B cell (primary cell): ENCODE measurements around the gene EYS. TPM values are rescaled to one million over a fixed set of nuclear protein-coding genes. Genes with fewer than 3 reads are reported as not detected.

Experiments used
- ATAC-seq: fragments of 200-7000 bp; cut with Tn5 transposase; one replicate; pipeline ENCODE4 v1.10.0; 2021; ENCODE audit warnings: low read depth, mild to moderate bottlenecking, moderate number of reproducible peaks, moderate library complexity
- CTCF ChIA-PET: fragments of 350-600 bp; sonication (Branson Sonifier 250); formaldehyde crosslinking; loops from one replicate; lab custom pipeline; 2021; ENCODE audit warnings: antibody characterized with exemption, inconsistent platforms; lab: Charles Lee
- POLR2A ChIA-PET: fragments of 350-600 bp; sonication (Branson Sonifier 250); formaldehyde crosslinking; loops from one replicate; lab custom pipeline; 2021; ENCODE audit warnings: antibody characterized with exemption; lab: Charles Lee
- DNase-seq: peaks from one replicate; pipeline ENCODE4 v3.0.0; 2013
- H2AFZ ChIP-seq: 2 replicates; pipeline ENCODE4 v1.6.1; 2012; ENCODE audit warnings: mild to moderate bottlenecking, low read depth, low read length; ENCODE audit not compliant: insufficient read depth, poor library complexity, severe bottlenecking
- H3K27ac ChIP-seq, 2 donors: 1 replicate in 1 of 2; 2 replicates in 1 of 2; pipeline ENCODE4 v1.5.1; 2012 to 2013; ENCODE audit warnings: low read length in 2 of 2, mild to moderate bottlenecking in 2 of 2, moderate library complexity in 1 of 2
- H3K27me3 ChIP-seq, 4 experiments: fragments of 200-600 bp in 1 of 4; sonication (generic) in 1 of 4; replicated peaks in 1 of 4; 1 replicate in 2 of 4; 2 replicates in 2 of 4; pipeline versions ENCODE4 v1.6.1 to v1.7.0; 2013 to 2016; ENCODE audit warnings: low read length in 3 of 4, mild to moderate bottlenecking in 2 of 4, mixed read lengths in 1 of 4, moderate library complexity in 1 of 4; ENCODE audit not compliant: insufficient read depth in 4 of 4, control insufficient read depth in 3 of 4; ENCODE audit errors: control extremely low read depth in 1 of 4
- H3K36me3 ChIP-seq, 2 experiments: replicated peaks in 1 of 2; 1 replicate in 1 of 2; 2 replicates in 1 of 2; pipeline versions ENCODE4 v1.6.1 to v1.7.1; 2013; ENCODE audit warnings: low read length in 1 of 2; ENCODE audit not compliant: insufficient read depth in 2 of 2, control insufficient read depth in 1 of 2; ENCODE audit errors: control extremely low read depth in 1 of 2, extremely low read depth in 1 of 2
- H3K4me1 ChIP-seq, 2 donors: fragments of 200-600 bp in 1 of 2; sonication (generic) in 1 of 2; 1 replicate in 1 of 2; 2 replicates in 1 of 2; pipeline versions ENCODE4 v1.5.1 to v1.6.1; 2013 to 2017; ENCODE audit warnings: low read length in 2 of 2; ENCODE audit not compliant: control insufficient read depth in 2 of 2, insufficient read depth in 2 of 2
- H3K4me2 ChIP-seq: replicated peaks from 2 replicates; pipeline ENCODE3; 2012; ENCODE audit warnings: mild to moderate bottlenecking, low read depth, low read length; ENCODE audit not compliant: poor library complexity, severe bottlenecking
- H3K4me3 ChIP-seq, 5 experiments: fragments of 200-600 bp in 1 of 5; sonication (generic) in 1 of 5; 1 replicate in 3 of 5; 2 replicates in 2 of 5; pipeline versions ENCODE4 v1.5.1 to v1.7.0; 2011 to 2016; ENCODE audit warnings: low read length in 4 of 5, mild to moderate bottlenecking in 4 of 5, low read depth in 2 of 5, control low read depth in 1 of 5, moderate library complexity in 1 of 5; ENCODE audit not compliant: insufficient read depth in 1 of 5; ENCODE audit errors: control extremely low read depth in 1 of 5, extremely low read depth in 1 of 5
- H3K79me2 ChIP-seq: fragments of 200-600 bp; sonication (generic); one replicate; pipeline ENCODE4 v1.6.0; 2016; ENCODE audit warnings: low read length; ENCODE audit not compliant: control insufficient read depth, insufficient read depth
- H3K9ac ChIP-seq: fragments of 200-600 bp; sonication (generic); 2 replicates; pipeline ENCODE4 v1.6.1; 2017; ENCODE audit warnings: mild to moderate bottlenecking, low read length, moderate library complexity
- H3K9me3 ChIP-seq, 3 donors: one replicate each; pipeline versions ENCODE4 v1.6.1 to v1.7.1; 2013; ENCODE audit warnings: low read length in 2 of 3; ENCODE audit not compliant: control insufficient read depth in 2 of 3, insufficient read depth in 1 of 3; ENCODE audit errors: control extremely low read depth in 1 of 3
- H4K20me1 ChIP-seq: 2 replicates; pipeline ENCODE4 v1.6.0; 2012; ENCODE audit warnings: mild to moderate bottlenecking, low read length; ENCODE audit not compliant: insufficient read depth, control insufficient read depth, poor library complexity, severe bottlenecking
- H3K27ac Mint-ChIP-seq: one replicate; pipeline ENCODE4 v1.8.0; 2021; ENCODE audit warnings: mixed read lengths
- H3K27me3 Mint-ChIP-seq: one replicate; pipeline ENCODE4 v1.8.0; 2021; ENCODE audit warnings: mixed read lengths
- H3K4me1 Mint-ChIP-seq: one replicate; pipeline ENCODE4 v1.8.0; 2021; ENCODE audit warnings: mixed read lengths
- H3K4me3 Mint-ChIP-seq: one replicate; pipeline ENCODE4 v1.8.0; 2021; ENCODE audit warnings: mixed read lengths
- H3K9me3 Mint-ChIP-seq: one replicate; pipeline ENCODE4 v1.8.0; 2022; ENCODE audit warnings: mixed read lengths; ENCODE audit not compliant: insufficient read depth
- CTCF ChIP-seq: fragments of 200-600 bp; IDR thresholded peaks from one replicate; pipeline ENCODE4 v1.8.0; 2022; ENCODE audit warnings: antibody characterized with exemption, mild to moderate bottlenecking
- EZH2 ChIP-seq: IDR thresholded peaks from 2 replicates; pipeline ENCODE4 v1.6.1; 2012; ENCODE audit warnings: borderline replicate concordance, low read depth, mild to moderate bottlenecking, moderate library complexity, low read length; ENCODE audit not compliant: insufficient read depth, poor library complexity, severe bottlenecking
- WGBS: methylation state at CpG from one replicate; pipeline ENCODE4 v1.1.5; 2013; ENCODE audit warnings: missing lambda C conversion rate; ENCODE audit not compliant: insufficient coverage; 5-methylcytosine and 5-hydroxymethylcytosine counted together
- intact Hi-C: fragments of 100-400 bp; cut with micrococcal nuclease; formaldehyde crosslinking; loops from one replicate; pipeline ENCODE4 v1.10.0; 2022
- polyA plus RNA-seq: library from polyadenylated mRNA; depleted of rRNA; stranded (reverse); fragments of >200 nt; gene quantifications from 2 replicates; pipeline ENCODE4 v1.2.3, GENCODE V29; 2012
- total RNA-seq, 2 donors: library from RNA; stranded (reverse); fragments of 120-200 nt in 1 of 2; gene quantifications; 1 replicate in 1 of 2; 2 replicates in 1 of 2; pipeline versions ENCODE4 v1.2.3 to v1.2.4, GENCODE V29; 2013 to 2022

EYS gene
- total and polyA plus RNA-seq, 2 donors (not counting 1 experiment from before 2014, with no cell fraction given), result not detected

GRCh38 chr6:64945450-64945849 lies 761.6 kb downstream of the EYS start:
- Mint-ChIP-seq H3K4me1 (no peaks in the 10 kb centered on the region), H3K27me3 (no peaks in the 10 kb centered on the region), H3K27ac (no peak overlapping the region), H3K4me3 (no peak overlapping the region), H3K9me3 (peaks cover 2% of the 10 kb centered on the region)
- H3K79me2 ChIP-seq, result no peaks in the 10 kb centered on the region
- no peaks in the 10 kb centered on the region for H3K27me3 ChIP-seq
- POLR2A ChIA-PET, result no interaction called here
- H3K4me3 ChIP-seq, result no peak overlapping the region
- H3K9ac ChIP-seq, result no peak overlapping the region
- peaks cover 0 to 2% (median 0%) of the 10 kb centered on the region in 3 donors for H3K9me3 ChIP-seq
- no peaks in the 10 kb centered on the region for H4K20me1 ChIP-seq
- H3K4me1 ChIP-seq, result no peaks in the 10 kb centered on the region
- no peaks in the 10 kb centered on the region for H3K36me3 ChIP-seq
- no peak for TF ChIP-seq CTCF
- TF ChIP-seq EZH2, result no peak
- DNase-seq (no peak), ATAC-seq (no peak)
- no CpG with 5 or more reads among the region's 2 CpGs for WGBS
- H3K27ac ChIP-seq, result no peak overlapping the region
- CTCF ChIA-PET, result interaction anchor here (0.6 kb wide), 1 partner anchor 36 kb away, joined by 3 read pairs; no protein-coding TSS in a partner anchor
- intact Hi-C loops, result no loop called here
- H3K4me2 ChIP-seq, result no peak overlapping the region
- no peak overlapping the region for H2AFZ ChIP-seq

GRCh38 chr6:64932486-64932885 lies 774.5 kb downstream of the EYS start:
- WGBS, result no CpG with 5 or more reads among the region's 1 CpG
- CTCF ChIA-PET, result no interaction called here
- Mint-ChIP-seq H3K9me3 (no peaks in the 10 kb centered on the region), H3K27ac (no peak overlapping the region), H3K4me3 (no peak overlapping the region), H3K27me3 (no peaks in the 10 kb centered on the region), H3K4me1 (no peaks in the 10 kb centered on the region)
- Histone ChIP-seq H3K4me2 (no peak overlapping the region), H3K27ac (no peak overlapping the region), H3K9ac (no peak overlapping the region), H3K9me3 (no peaks in the 10 kb centered on the region), H3K4me1 (no peaks in the 10 kb centered on the region), H3K79me2 (no peaks in the 10 kb centered on the region), H4K20me1 (no peaks in the 10 kb centered on the region), H3K4me3 (no peak overlapping the region), H3K36me3 (no peaks in the 10 kb centered on the region), H2AFZ (no peak overlapping the region), H3K27me3 (no peaks in the 10 kb centered on the region)
- POLR2A ChIA-PET, result no interaction called here
- ATAC-seq (no peak), DNase-seq (no peak)
- intact Hi-C loops, result no loop called here
- no peak for TF ChIP-seq EZH2
